ENCODE measurements around the gene POTEB3. TPM values are rescaled to one million over a fixed set of nuclear protein-coding genes. Genes with fewer than 3 reads are reported as not detected.
"Not testable (repeated sequence)": the region's sequence is repeated elsewhere in the genome, so short reads cannot be mapped to it uniquely, and the experiment has no call there.

Gene POTEB3
- total RNA-seq (2014; rRNA removed; shearing (Covaris generic)), result not detected in 2 replicates
- not detected in 2 replicates for polyA plus RNA-seq (2015; cell fraction: cytosol; rRNA removed)
- not detected in 2 replicates for polyA plus RNA-seq (2015; cell fraction: nucleus; rRNA removed)

DNA sequence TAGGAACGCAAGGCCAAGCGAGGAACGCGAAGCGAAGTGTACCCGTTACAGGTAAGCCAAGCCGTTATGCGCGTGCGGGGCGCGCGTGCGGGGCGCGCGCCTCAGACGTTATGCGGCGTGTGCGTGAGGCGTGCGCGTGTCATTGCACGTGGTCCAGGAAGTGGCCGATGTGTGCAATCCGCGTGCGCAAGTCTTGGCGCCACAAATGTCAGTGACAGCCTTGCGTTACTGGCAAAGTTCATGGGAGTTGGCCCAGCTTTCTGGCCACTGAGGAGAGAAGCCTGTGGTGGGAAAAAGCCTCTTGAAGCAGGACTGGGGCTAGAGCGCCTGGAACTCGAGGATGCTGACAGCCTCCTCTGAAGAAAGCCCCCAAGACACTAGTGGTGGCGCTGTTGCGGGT is at the start of gene POTEB3:
POTEB3 (minus strand) TSS at position 101 of the 400 bp plus-strand sequence. CDS start 488 bp downstream, outside the sequence.
- not testable (repeated sequence) for DNase-seq (ENCODE audit: low read depth)

DNA sequence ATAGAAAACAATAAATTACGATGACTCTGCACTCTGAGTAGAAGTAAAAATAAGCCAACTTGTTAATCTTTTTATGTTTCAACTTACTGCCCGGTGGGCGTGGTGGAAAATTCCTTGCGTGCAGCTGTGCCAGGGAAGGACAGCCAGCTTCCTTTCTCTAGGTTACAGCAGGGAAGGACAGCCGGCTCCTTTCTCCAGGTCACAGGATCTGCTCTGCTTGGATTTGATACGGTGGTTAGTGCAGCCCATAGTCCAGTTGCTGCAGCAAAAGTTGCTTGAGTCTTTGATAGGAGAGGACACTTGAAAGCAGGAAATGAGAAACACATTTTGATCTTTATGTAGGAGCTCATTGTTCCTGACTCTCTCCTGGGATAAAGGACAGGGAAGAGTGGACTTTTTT is 13.4 kb upstream of the POTEB3 start:
- not testable (repeated sequence) for DNase-seq (ENCODE audit: low read depth)

DNA sequence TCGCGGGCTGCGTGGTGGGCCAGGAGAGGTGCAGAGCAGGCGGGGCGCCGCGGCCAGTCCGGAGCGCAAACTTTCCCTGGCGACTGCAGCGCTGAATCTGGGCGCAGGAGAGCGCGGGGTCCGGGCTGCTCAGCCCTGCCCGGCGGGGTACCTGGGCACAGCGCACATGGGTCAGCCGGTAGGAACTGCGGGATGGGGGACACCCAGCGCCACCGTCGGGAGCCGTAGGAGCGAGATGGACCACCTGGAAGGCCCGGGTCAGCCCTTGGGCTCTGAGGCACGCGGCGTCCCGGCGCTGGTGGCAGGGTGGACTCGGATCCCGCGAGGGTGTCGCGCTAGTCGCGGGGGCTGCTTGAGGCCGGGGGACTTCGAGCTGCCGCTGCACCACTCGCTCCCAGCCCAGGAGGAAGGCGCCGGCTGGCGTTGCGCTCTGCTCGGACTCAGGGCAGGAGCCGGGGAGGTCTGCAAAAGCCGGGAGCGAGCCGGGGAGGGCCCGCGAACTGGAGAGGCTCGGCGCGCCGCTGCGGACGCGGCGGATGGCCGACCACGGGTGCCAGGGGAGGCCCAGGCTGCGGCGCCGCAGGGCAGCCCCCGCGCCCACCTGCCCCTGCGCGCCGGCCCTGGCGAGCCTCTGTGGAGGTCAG is 11.7 kb upstream of the POTEB3 start:
- DNase-seq (ENCODE audit: low read depth), result not testable (repeated sequence)

DNA sequence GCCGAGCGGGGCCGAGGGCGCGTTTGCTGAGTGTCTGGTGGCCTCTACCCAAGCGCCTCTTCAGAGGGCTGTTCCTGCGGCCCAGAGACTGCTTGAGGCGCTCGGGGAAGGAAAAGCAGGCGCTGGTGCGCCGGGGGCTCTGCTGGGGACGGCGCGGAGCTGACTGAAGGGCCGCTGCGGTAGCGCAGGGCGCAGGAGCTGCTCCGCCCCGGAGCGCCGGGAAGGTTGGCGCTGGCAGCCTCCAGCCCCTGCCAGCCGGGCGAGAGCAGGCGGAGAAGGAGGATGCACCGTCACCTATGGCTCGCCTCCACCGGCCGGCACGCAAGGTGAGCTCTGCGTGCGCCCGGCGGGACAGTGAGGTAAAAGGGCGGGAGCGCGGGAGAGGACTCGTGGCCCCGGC is 11.2 kb upstream of the POTEB3 start:
- DNase-seq (ENCODE audit: low read depth), result not testable (repeated sequence)

DNA sequence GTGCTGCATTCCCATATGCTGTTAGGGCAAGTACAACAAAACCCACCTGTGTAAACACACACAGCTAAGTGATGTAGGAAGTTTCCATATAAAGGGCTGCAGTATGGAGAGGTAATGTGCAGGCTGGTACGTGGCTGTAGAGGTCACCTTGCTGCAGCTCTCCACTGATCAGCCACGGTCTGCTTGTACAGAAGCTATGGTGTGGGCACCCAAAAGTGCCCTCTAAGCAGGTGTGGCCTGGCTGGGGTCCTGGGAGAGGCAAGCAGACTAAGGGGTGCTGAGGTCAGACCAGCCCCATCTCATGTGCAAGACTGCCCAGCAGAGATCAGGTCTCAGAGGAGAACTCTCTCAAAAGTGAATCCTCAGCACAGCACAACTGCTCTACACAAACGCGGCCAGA is 32.9 kb downstream of the POTEB3 start:
- DNase-seq (ENCODE audit: low read depth), result not testable (repeated sequence)

DNA sequence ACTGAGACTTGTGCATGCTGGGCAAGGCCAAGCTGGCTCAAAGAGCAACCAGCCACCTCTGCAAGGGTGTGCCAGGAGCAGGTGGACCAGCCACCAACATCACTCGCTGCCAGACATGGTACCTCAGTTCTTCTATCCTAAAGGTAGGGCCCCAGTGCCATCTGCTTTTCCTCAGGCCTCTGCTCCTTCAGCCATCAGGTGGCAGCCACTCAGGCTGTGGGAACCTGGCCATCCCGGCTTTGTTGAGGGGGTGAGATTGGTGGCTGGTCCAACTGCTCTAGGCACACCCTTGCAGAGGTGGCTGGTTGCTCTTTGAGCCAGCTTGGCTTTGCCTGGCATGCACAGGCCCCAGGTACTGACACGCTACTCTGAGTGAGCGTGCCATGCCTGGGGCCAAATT is 38.8 kb downstream of the POTEB3 start:
- not testable (repeated sequence) for DNase-seq (ENCODE audit: low read depth)

DNA sequence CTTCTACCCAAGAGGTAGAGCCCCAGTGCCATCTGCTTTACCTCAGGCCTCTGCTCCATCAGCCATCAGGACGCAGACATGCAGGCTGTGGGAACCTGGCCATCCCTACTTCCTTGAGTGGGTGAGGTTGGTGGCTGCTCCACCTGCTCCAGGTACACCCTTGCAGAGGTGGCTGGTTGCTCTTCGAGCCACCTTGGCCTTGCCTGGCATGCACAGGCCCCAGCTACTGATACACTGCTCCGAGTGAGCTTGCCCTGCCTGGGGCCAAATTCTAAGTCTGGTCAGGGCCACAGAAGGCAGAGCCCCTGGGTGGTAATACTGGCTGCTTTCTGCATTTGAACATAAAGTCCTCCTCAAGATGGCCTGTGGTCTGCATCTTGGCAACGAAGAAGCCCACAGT is 41.2 kb downstream of the POTEB3 start:
- DNase-seq (ENCODE audit: low read depth), result not testable (repeated sequence)

DNA sequence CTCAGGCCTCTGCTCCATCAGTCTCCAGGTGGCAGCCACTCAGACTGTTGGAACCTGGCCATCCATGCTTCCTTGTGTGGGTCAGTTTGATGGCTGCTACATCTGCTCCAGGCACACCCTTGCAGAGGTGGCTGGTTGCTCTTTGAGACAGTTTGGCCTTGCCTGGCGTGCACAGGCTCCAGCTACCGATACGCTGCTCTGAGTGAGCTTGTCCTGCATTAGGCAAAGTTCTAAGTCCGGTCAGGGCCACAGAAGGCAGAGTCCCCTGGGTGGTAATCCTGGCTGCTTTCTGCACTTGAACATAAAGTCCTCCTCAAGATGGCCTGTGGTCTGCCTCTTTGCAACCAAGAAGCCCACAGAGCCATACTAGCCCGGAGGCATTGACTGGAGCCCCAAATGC is 41.8 kb downstream of the POTEB3 start:
- not testable (repeated sequence) for DNase-seq (ENCODE audit: low read depth)

DNA sequence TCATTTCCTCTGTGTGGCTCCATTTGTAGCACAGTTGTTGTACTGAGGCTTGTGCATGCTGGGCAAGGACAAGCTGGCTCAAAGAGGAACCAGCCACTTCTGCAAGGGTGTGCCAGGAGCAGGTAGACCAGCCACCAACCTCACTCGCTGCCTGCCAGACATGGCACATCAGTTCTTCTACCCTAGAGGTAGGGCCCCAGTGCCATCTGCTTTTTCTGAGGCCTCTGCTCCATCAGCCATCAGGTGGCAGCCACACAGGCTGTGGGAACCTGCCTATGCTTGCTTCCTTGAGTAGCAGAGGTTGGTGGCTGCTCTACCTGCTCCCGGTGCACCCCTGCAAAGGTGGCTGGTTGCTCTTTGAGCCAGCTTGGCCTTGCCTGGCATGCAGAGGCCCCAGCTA is 42.6 kb downstream of the POTEB3 start:
- DNase-seq (ENCODE audit: low read depth), result not testable (repeated sequence)

DNA sequence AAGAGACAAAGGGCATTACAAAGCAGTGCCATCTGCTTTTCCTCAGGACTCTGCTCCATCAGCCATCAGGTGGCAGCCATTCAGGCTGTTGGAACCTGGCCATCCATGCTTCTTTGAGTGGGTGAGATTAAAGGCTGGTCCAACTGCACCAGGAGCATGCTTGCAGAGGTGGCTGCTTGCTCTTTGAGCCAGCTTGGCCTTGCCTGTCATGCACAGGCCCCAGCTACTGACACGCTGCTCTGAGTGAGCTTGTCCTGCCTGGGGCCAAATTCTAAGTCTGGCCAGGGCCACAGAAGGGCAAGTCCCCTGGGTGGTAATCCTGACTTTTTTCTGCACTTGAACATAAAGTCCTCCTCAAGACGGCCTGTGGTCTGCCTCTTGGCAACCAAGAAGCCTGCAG is 43.1 kb downstream of the POTEB3 start:
- DNase-seq (ENCODE audit: low read depth), result not testable (repeated sequence)

DNA sequence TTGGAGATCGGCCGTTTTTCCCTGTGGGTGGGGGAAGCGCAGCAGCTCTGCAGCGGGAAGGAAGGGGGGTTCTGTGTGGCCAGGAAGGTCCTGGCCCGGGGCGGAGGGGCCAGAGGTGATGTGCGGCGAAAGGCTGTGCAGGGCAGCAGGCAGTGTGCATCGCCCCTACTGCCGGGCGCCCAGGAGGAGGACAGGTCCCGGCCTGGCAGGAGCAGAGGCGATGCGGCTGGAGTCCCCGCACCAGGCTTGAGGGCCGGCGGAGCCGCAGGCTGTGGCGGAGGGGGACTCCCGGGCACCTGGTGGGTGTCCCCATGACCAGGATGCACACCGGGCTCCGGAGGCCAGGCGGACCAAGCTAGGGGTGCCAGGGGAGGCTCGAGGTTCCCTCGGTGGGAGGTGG is 54.3 kb downstream of the POTEB3 start:
- DNase-seq (ENCODE audit: low read depth), result not testable (repeated sequence)

DNA sequence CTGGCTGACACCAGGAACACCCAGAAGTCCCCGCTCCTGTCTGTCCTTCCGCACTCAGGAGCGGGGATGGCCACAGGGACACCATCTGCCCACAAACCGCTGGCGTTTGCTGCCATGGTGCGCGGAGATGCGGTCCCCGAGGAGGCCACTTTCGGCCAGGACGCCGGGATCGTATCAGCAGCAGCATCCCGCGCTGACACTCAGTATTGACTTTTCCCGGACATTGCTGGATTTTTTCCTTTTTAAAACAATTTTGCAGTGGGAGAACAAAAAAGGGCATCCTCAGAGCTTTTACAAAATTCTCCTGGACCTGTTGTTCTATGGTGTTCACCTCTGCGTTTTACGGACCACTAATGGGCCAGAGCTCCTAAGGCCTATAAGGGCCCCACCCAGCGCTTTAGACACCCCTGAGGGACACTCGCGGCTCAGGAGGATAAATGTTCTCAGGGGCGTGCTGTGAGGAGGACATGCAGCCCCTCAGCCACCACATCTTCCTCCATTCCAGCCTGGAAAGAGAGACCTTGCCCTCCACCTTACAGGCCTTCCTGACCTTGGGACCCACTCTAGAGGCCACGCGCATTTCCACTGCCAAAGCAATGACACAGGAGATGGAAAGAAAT is 56.3 kb downstream of the POTEB3 start:
- not testable (repeated sequence) for DNase-seq (ENCODE audit: low read depth)

DNA sequence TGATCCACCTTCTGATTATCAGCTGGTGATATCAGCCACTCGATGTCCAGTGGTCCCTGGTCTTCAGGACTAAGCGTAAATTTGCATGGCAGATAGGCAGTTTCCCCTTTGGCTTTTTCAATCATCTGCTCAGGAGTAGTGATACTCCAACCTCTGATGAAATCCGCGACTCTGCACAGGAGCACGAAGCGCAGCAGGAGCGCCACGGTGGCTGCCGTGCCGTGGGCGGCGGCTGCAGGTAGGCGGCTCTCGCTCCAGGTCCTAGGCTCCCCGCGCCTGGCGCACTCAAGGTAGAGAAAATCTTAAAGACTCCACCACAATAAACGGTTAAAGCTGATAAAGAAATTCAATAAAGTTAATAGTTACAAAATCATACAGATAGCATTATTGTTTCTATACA is 66.6 kb downstream of the POTEB3 start:
- DNase-seq (ENCODE audit: low read depth), result not testable (repeated sequence)

DNA sequence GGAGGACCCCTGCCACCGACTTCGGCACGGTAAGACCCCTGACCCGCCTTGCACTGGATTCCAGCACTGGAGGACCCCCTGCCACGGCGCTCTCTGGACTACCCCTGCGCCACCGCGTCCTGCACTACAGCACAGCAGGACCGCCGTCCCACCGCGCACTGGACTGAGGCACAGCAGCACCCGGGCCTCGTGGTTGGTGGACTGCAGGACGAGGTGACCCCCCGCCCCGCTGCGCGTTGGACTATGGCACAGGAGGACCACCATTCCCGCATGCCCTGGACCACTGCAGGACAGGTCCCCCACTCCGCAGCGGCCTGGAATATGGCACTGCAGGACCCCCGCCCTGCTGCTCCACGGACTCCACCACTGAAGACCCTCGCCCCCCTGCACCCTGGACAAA is 71.1 kb downstream of the POTEB3 start:
- DNase-seq (ENCODE audit: low read depth), result not testable (repeated sequence)

DNA sequence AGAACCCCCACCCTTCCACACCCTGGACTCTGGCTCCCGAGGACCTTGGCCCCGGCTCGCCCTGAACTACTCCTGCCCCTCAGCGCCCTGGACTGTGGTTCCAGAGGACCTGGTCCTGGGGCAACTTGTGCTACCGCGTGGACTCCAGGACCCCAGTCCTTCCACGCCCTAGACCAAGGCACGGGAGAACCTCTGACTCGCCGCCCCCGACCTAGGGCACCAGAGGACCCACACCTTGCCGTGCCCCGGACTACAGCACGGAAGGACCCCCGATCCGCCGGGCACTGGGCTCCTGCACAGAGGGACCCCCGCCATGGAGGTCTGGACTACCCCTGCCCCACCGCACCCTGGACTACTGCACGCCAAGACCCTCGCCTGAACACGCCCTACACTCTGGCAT is 71.7 kb downstream of the POTEB3 start:
- DNase-seq (ENCODE audit: low read depth), result not testable (repeated sequence)

Small RNA genes lying within 50 kb of the gene (small RNA-seq; reads per million reads assigned to genes)
- gene GRAMD4P6 (not detected), gene MIR3118-3 (not detected), gene RF00026 (not detected)
